ENCODE results near the gene AP5B1. TPM values are rescaled to one million over a fixed set of nuclear protein-coding genes. Genes with fewer than 3 reads are reported as not detected.

AP5B1 gene
- total RNA-seq, 2 experiments from 2014 or later: 6.2 to 6.3 TPM

DNA sequence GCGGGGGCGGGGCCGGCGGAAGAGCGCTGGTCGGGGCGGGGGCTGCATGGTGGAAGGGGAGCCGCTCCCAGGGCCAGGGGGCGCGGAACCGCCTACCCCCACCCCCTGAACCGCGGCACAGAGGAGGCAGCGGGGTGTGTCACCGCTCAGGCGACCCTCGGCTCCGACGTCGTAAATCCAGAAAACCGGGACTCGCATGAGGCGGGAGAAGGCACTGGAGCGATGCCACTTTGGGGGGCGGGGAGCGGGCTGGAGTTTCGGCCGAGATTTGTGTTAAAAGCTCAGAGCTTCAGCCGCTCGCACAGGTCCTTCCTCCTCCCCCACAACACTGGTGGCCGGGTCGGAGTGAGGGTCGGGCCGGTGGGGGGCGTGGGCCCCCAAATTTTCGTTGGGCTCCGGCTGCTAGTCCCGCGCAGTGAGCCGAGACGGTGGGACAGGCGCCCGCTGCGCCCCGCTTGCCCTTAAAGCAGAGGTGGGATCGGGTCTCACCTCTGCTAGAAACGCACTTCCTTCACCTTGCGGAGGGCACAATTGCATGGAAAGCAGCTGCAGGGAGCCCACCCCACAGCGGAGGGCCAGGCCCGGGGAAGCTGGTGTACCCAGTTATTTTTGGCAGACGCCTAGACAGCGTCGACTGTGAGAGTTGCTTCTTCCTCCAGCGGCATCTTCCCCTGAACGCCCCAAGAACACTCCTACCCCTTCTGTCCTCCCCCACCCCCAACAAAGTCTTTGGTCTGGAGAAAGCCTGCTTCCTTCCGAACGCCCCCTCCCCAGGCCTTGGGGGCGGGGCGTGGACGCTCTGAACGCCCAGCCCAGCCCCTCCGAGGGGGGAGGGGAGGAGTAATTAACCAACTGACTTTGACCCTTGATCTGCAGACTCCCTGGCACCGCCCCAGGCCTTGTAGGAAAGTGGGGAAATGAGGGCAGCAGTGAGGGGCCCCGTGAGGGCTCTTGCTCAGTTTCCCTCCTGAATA lies 7.2 kb upstream of the AP5B1 start:
- Mint-ChIP-seq H3K9me3 (no peaks in the 10 kb centered on the region), H3K4me3 (peak overlapping the region; percentile 54), H3K4me1 (ENCODE audit: low read depth) (peaks cover 16% of the 10 kb centered on the region), H3K27ac (no peak overlapping the region), H3K36me3 (ENCODE audit: low read depth) (no peaks in the 10 kb centered on the region), H3K27me3 (ENCODE audit: low read depth) (peaks cover 38% of the 10 kb centered on the region)
- DNase-seq: no peak
- CTCF ChIA-PET: interaction anchor here (0.6 to 1.5 kb wide), 4 partner anchors 9 to 31 kb away, joined by 3 to 4 read pairs (median 3); no protein-coding TSS in a partner anchor
- intact Hi-C loops (cut with micrococcal nuclease): no loop called here

- intact Hi-C loops (cut with micrococcal nuclease): no loop called here
- peaks cover 16% of the 10 kb centered on the region for H3K4me1 Mint-ChIP-seq (ENCODE audit: low read depth)
- no peaks in the 10 kb centered on the region for H3K36me3 Mint-ChIP-seq (ENCODE audit: low read depth)
- H3K27ac Mint-ChIP-seq: no peak within 1 kb of the TSS
- CTCF ChIA-PET: interaction anchor here (1.0 kb wide), 1 partner anchor 30 kb away, joined by 3 read pairs; no protein-coding TSS in a partner anchor
- no peaks in the 10 kb centered on the region for H3K9me3 Mint-ChIP-seq
- H3K27me3 Mint-ChIP-seq (ENCODE audit: low read depth): peaks cover 38% of the 10 kb centered on the region
- peak within 1 kb of the TSS; percentile 54 for H3K4me3 Mint-ChIP-seq
- no peak for DNase-seq
These were observed 6.2 kb upstream of the AP5B1 start, which contains the start of gene OVOL1 for GRCh38 chr11:65786786-65787636. Gene OVOL1, plus strand, starts transcription at chr11:65787063. Its CDS starts 311 bp downstream, at chr11:65787374.

DNA sequence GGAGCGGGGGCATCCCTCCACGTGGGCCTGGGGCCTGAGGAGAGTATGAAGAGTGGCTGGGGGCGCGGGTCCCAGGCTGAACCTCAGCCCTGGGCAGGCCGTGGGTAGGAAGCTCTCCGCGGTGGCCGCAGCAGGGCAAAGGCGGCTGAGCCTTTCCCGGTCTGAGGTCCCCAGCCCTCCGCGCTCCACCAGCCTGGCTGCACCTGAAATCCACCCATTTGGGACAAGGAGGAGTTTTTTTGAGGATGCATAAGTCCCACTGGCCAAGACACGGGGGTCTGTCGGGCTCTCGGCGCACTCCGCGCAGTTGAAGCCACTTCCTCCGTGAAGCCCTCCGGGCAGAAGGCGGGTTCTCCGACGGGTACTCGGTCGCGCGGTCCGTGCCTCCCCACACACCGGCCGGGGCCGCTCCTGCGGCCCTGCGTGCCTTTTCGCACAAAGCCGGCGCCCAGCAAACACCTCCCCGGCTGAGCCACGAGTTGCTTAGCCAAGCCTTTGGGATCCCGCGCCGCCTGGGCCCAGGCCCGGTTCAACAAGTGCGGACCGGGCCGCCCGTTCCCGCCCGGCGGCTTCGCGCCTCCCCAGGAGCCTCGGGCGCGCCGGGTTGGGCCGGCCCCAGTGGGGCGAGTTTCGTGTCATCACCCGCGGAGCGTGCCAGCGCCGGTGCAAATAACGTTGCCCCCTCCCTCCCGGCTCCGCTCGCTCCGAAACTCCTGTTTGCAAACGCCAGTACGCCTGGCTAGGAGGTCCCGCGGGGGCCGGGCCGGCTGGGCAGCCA lies 5.4 kb upstream of the AP5B1 start:
- DNase-seq: no peak

GRCh38 chr11:65785319-65786007 lies 4.7 kb upstream of the AP5B1 start:
- Mint-ChIP-seq H3K27ac (no peak overlapping the region), H3K9me3 (no peaks in the 10 kb centered on the region), H3K27me3 (ENCODE audit: low read depth) (peaks cover 34% of the 10 kb centered on the region), H3K4me1 (ENCODE audit: low read depth) (peaks cover 16% of the 10 kb centered on the region), H3K4me3 (no peak overlapping the region), H3K36me3 (ENCODE audit: low read depth) (no peaks in the 10 kb centered on the region)
- peak; percentile 35 for DNase-seq
- CTCF ChIA-PET: interaction anchor here (0.6 to 1.9 kb wide), 7 partner anchors 15 to 119 kb away, joined by 3 to 8 read pairs (median 3); partner anchors contain the start of genes KAT5 and MUS81
- intact Hi-C loops (cut with micrococcal nuclease): no loop called here

More for the DNA sequence above, 5.4 kb upstream of the AP5B1 start:
- Mint-ChIP-seq H3K4me1 (ENCODE audit: low read depth) (peaks cover 16% of the 10 kb centered on the region), H3K9me3 (no peaks in the 10 kb centered on the region), H3K36me3 (ENCODE audit: low read depth) (no peaks in the 10 kb centered on the region), H3K4me3 (no peak overlapping the region), H3K27me3 (ENCODE audit: low read depth) (peaks cover 38% of the 10 kb centered on the region), H3K27ac (no peak overlapping the region)
- intact Hi-C loops (cut with micrococcal nuclease): no loop called here
- CTCF ChIA-PET: no interaction called here

DNA sequence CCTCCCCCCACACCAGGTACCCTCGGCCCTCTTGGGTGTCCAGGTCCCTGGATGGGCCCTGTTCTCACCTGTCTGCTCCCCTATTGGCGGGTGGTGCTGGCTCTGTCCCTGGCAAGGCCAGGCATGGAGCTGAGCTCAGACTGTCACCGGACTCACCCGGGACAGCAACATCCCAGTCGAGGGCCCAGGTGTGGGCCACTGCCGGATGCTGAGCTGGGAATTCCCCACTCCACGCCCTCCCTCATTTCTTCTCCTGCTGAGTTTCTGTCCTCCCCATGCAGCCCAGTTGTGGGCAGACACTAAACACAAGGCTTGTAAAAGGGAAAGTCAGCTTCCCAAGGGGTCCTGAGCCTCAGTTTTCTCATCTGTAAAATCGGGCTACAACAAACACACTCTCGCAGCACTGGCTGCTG lies 2.0 kb upstream of the AP5B1 start:
- no peaks in the 10 kb centered on the region for H3K36me3 Mint-ChIP-seq (ENCODE audit: low read depth)
- no peak overlapping the region for H3K27ac Mint-ChIP-seq
- peaks cover 14% of the 10 kb centered on the region for H3K27me3 Mint-ChIP-seq (ENCODE audit: low read depth)
- no peak overlapping the region for H3K4me3 Mint-ChIP-seq
- CTCF ChIA-PET: interaction anchor here (1.3 to 8.1 kb wide), 5 partner anchors 12 to 118 kb away, joined by 3 to 158 read pairs (median 4); partner anchors contain the start of gene FOSL1
- no peaks in the 10 kb centered on the region for H3K9me3 Mint-ChIP-seq
- DNase-seq: no peak
- intact Hi-C loops (cut with micrococcal nuclease): no loop called here
- H3K4me1 Mint-ChIP-seq (ENCODE audit: low read depth): peaks cover 14% of the 10 kb centered on the region

- Mint-ChIP-seq H3K4me3 (no peak overlapping the region), H3K36me3 (ENCODE audit: low read depth) (no peaks in the 10 kb centered on the region), H3K9me3 (no peaks in the 10 kb centered on the region), H3K4me1 (ENCODE audit: low read depth) (peaks cover 16% of the 10 kb centered on the region), H3K27me3 (ENCODE audit: low read depth) (peaks cover 12% of the 10 kb centered on the region), H3K27ac (no peak overlapping the region)
- intact Hi-C loops (cut with micrococcal nuclease): loop anchor here (2.0 kb wide), 1 partner anchor 107 kb away; the partner anchor contains the start of gene FIBP
- DNase-seq: no peak
- CTCF ChIA-PET: interaction anchor here (0.5 to 8.1 kb wide), 3 partner anchors 11 to 34 kb away, joined by 3 to 158 read pairs (median 6); no protein-coding TSS in a partner anchor
These were observed 1.4 kb upstream of the AP5B1 start for GRCh38 chr11:65781962-65782815.

DNA sequence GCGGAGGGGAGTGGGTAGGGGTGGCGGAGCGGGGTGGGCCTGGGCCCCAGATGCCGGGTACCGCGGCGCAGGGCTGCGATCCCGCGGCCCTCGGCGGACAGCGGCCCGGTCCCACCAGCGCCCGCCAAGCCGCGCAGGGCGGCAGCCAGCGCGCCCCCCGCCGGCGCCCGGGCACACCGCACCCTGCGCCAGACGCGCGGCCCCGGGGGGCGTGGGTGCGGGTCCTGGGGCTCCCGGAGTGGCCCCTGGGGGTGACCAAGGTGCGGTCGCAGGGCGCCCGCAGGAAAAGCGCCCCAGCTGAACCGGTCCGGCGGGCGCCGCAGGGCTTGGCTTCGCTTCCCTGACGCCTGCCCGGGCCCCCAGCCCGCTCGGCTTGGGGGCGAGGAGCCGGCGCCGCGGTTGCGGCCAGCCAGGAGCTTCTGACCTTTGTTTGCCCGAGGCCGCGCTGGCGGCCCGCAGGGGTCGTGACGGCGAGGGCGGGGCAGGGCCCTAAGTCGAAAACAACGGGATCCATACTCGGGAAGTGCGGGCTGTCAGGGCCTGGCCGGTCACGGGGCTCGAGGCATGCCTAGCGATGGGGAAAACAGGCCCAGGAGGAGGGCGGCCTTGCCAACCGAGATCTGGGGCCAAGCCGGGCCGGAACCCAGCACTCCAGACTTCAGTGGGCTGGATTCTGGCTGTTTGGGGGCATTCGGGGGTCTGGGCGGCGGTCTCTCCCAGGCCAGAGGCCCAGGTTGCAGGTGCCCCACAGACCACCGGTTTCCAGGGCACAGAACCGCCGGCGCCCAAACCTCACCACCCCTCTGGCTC lies 581 bp upstream of the AP5B1 start:
- intact Hi-C loops (cut with micrococcal nuclease): loop anchor here (2.0 kb wide), 1 partner anchor 107 kb away; the partner anchor contains the start of gene FIBP
- Mint-ChIP-seq H3K4me1 (ENCODE audit: low read depth) (peaks cover 16% of the 10 kb centered on the region), H3K9me3 (no peaks in the 10 kb centered on the region), H3K27me3 (ENCODE audit: low read depth) (peaks cover 8% of the 10 kb centered on the region), H3K27ac (no peak overlapping the region), H3K36me3 (ENCODE audit: low read depth) (no peaks in the 10 kb centered on the region), H3K4me3 (peak overlapping the region; percentile 47)
- CTCF ChIA-PET: interaction anchor here (0.9 to 8.1 kb wide), 16 partner anchors 10 to 115 kb away, joined by 3 to 158 read pairs (median 16); no protein-coding TSS in a partner anchor
- no peak for DNase-seq

GRCh38 chr11:65779919-65780769 lies 632 bp downstream of the AP5B1 start:
- Mint-ChIP-seq H3K27me3 (ENCODE audit: low read depth) (no peaks in the 10 kb centered on the region), H3K4me3 (peak overlapping the region; percentile 86), H3K9me3 (no peaks in the 10 kb centered on the region), H3K36me3 (ENCODE audit: low read depth) (no peaks in the 10 kb centered on the region), H3K4me1 (ENCODE audit: low read depth) (peaks cover 10% of the 10 kb centered on the region), H3K27ac (peak overlapping the region; percentile 36)
- CTCF ChIA-PET: interaction anchor here (0.6 to 8.1 kb wide), 42 partner anchors 8 to 271 kb away, joined by 3 to 158 read pairs (median 5); partner anchors contain the start of genes CCDC85B, KAT5, RNASEH2C and SNX32
- DNase-seq: peak; percentile 88
- intact Hi-C loops (cut with micrococcal nuclease): loop anchor here (1.0 to 2.0 kb wide), 4 partner anchors 38 to 209 kb away; partner anchors contain the start of gene FIBP

GRCh38 chr11:65779669-65779918 lies 1.2 kb downstream of the AP5B1 start:
- DNase-seq: no peak
- no peaks in the 10 kb centered on the region for H3K27me3 Mint-ChIP-seq (ENCODE audit: low read depth)
- H3K4me3 Mint-ChIP-seq: peak overlapping the region; percentile 86
- H3K9me3 Mint-ChIP-seq: no peaks in the 10 kb centered on the region
- no peak overlapping the region for H3K27ac Mint-ChIP-seq
- no peaks in the 10 kb centered on the region for H3K36me3 Mint-ChIP-seq (ENCODE audit: low read depth)
- H3K4me1 Mint-ChIP-seq (ENCODE audit: low read depth): peaks cover 10% of the 10 kb centered on the region
- CTCF ChIA-PET: interaction anchor here (0.6 to 8.1 kb wide), 39 partner anchors 9 to 272 kb away, joined by 3 to 158 read pairs (median 5); partner anchors contain the start of genes CCDC85B, KAT5, RNASEH2C and SNX32
- intact Hi-C loops (cut with micrococcal nuclease): no loop called here

Measured in activated naive CD4-positive, alpha-beta T cell treated with anti-CD3 and anti-CD28 coated beads for 36 hours (primary cell).